HepG2 (cell line): ENCODE results near the gene CDKN2C. TPM values are rescaled to one million over a fixed set of nuclear protein-coding genes. Genes with fewer than 3 reads are reported as not detected.

ENCODE experiments used
- ATAC-seq: fragments of 200-7000 bp; cut with Tn5 transposase; 3 replicates; pipeline ENCODE4 v1.9.1; 2020; ENCODE audit warnings: mild to moderate bottlenecking, moderate library complexity
- BruUV-seq: library from RNA; stranded (reverse); fragments of 400-500 nt; replicated peaks from 2 replicates; lab custom pipeline; 2021; lab: Mats Ljungman, UMichigan
- CTCF ChIA-PET: fragments of 300-600 bp; formaldehyde crosslinking; extraction: SDS; loops from one replicate; lab custom pipeline; 2021; ENCODE audit warnings: low total read pairs, inconsistent platforms, low intra/inter-chr PET ratio; lab: Yijun Ruan, JAX
- POLR2A ChIA-PET: fragments of 350-600 bp; sonication (Branson Sonifier 250); formaldehyde crosslinking; loops from one replicate; lab custom pipeline; 2020; ENCODE audit warnings: antibody characterized with exemption, inconsistent platforms; lab: Yijun Ruan, JAX
- DNase-seq: peaks from one replicate; pipeline ENCODE4 v3.0.0-alpha.2; 2015; ENCODE audit warnings: low spot score
- FAIRE-seq: peaks from 3 replicates; lab custom pipeline; 2011; peaks lifted over from hg19 to GRCh38; lab: Jason Lieb, UNC
- H2AFZ ChIP-seq: one replicate; pipeline ENCODE4 v1.6.1; 2011; ENCODE audit warnings: low read length, inconsistent platforms
- H3K27ac ChIP-seq: fragments of 300-600 bp; 3 replicates; pipeline ENCODE4 v1.8.0; 2011; ENCODE audit warnings: mixed run types, mild to moderate bottlenecking, mixed read lengths, low read length, inconsistent platforms; ENCODE audit not compliant: insufficient read depth; ENCODE audit errors: extremely low read length
- H3K27me3 ChIP-seq, 2 experiments: fragments of 200-600 bp in 1 of 2; 2 replicates in 1 of 2; 3 replicates in 1 of 2; pipeline versions ENCODE4 v1.6.0 to v1.8.0; 2011; ENCODE audit warnings: low read length in 2 of 2, mild to moderate bottlenecking in 2 of 2, moderate library complexity in 2 of 2, inconsistent platforms in 1 of 2; ENCODE audit not compliant: insufficient read depth in 2 of 2, control insufficient read depth in 1 of 2
- H3K36me3 ChIP-seq, 2 experiments: fragments of 200-600 bp in 1 of 2; replicated peaks in 1 of 2; 2 replicates in 1 of 2; 3 replicates in 1 of 2; pipeline versions ENCODE4 v1.5.1 to v1.8.0; 2011; ENCODE audit warnings: low read length in 2 of 2, inconsistent platforms in 1 of 2; ENCODE audit not compliant: insufficient read depth in 2 of 2, control insufficient read depth in 1 of 2
- H3K4me1 ChIP-seq: 2 replicates; pipeline ENCODE4 v1.5.1; 2012; ENCODE audit warnings: low read length, inconsistent platforms; ENCODE audit not compliant: insufficient read depth
- H3K4me2 ChIP-seq: 2 replicates; pipeline ENCODE4 v1.6.0; 2011; ENCODE audit warnings: low read depth, low read length, inconsistent platforms
- H3K4me3 ChIP-seq, 3 experiments: fragments of 200-600 bp in 1 of 3; sonication (generic), shearing (Covaris generic) in 1 of 3; replicated peaks in 1 of 3; 2 replicates each; pipeline ENCODE4 v1.5.1; 2011 to 2016; ENCODE audit warnings: low read length in 3 of 3, inconsistent platforms in 2 of 3, low read depth in 2 of 3, mild to moderate bottlenecking in 2 of 3, control low read depth in 1 of 3, mixed read lengths in 1 of 3; ENCODE audit not compliant: insufficient read depth in 1 of 3
- H3K79me2 ChIP-seq: one replicate; pipeline ENCODE4 v1.6.1; 2011; ENCODE audit warnings: low read length, inconsistent platforms; ENCODE audit not compliant: insufficient read depth
- H3K9ac ChIP-seq: 2 replicates; pipeline ENCODE4 v1.6.0; 2011; ENCODE audit warnings: mild to moderate bottlenecking, low read depth, low read length, inconsistent platforms; ENCODE audit not compliant: insufficient read depth
- H3K9me3 ChIP-seq: 2 replicates; pipeline ENCODE4 v1.5.1; 2012; ENCODE audit warnings: mild to moderate bottlenecking, low read length
- H4K20me1 ChIP-seq: 2 replicates; pipeline ENCODE4 v1.6.0; 2011; ENCODE audit warnings: inconsistent platforms, mild to moderate bottlenecking, low read length, moderate library complexity; ENCODE audit not compliant: insufficient read depth
- HMGA1 ChIP-seq: sonication (generic); formaldehyde crosslinking; conservative IDR thresholded peaks from 2 replicates; pipeline ENCODE4 v1.4.0; 2020; ENCODE audit warnings: missing genetic modification reagents
- KDM3A ChIP-seq: IDR thresholded peaks from 2 replicates; pipeline ENCODE4 v1.6.1; 2018; ENCODE audit warnings: low read depth, missing compliant biosample characterization
- MLXIP ChIP-seq: sonication (generic); formaldehyde crosslinking; IDR thresholded peaks from 2 replicates; pipeline ENCODE4 v1.9.0; 2021; ENCODE audit warnings: missing genetic modification reagents, borderline replicate concordance
- NFAT5 ChIP-seq: sonication (generic); formaldehyde crosslinking; IDR thresholded peaks from 2 replicates; pipeline ENCODE4 v1.4.0; 2020; ENCODE audit warnings: missing genetic modification reagents
- POGZ ChIP-seq: sonication (generic); formaldehyde crosslinking; IDR thresholded peaks from 2 replicates; pipeline ENCODE4 v1.4.0; 2020; ENCODE audit warnings: mild to moderate bottlenecking, missing genetic modification reagents
- SALL2 ChIP-seq: sonication (generic); formaldehyde crosslinking; IDR thresholded peaks from 2 replicates; pipeline ENCODE4 v1.8.1; 2023; ENCODE audit warnings: mild to moderate bottlenecking, missing genetic modification reagents, inconsistent platforms
- ZBTB14 ChIP-seq: sonication (generic); formaldehyde crosslinking; IDR thresholded peaks from 2 replicates; pipeline ENCODE4 v1.4.0; 2020; ENCODE audit warnings: missing genetic modification reagents
- ZFP41 ChIP-seq: sonication (generic); formaldehyde crosslinking; IDR thresholded peaks from 2 replicates; pipeline ENCODE4 v1.4.0; 2020; ENCODE audit warnings: mild to moderate bottlenecking, missing genetic modification reagents, borderline replicate concordance
- ZNF276 ChIP-seq: sonication (generic); formaldehyde crosslinking; IDR thresholded peaks from 2 replicates; pipeline ENCODE4 v1.4.0; 2020; ENCODE audit warnings: mild to moderate bottlenecking, low read depth, missing genetic modification reagents
- ZNF598 ChIP-seq: sonication (generic); formaldehyde crosslinking; IDR thresholded peaks from 2 replicates; pipeline ENCODE4 v1.5.1; 2020; ENCODE audit warnings: mild to moderate bottlenecking, missing genetic modification reagents, borderline replicate concordance
- ZNF770 ChIP-seq: sonication (generic); formaldehyde crosslinking; IDR thresholded peaks from 2 replicates; pipeline ENCODE4 v1.5.0; 2020; ENCODE audit warnings: mild to moderate bottlenecking, missing genetic modification reagents
- WGBS: methylation state at CpG from one replicate; pipeline ENCODE4 v1.1.6; 2017; ENCODE audit warnings: low lambda C conversion rate; 5-methylcytosine and 5-hydroxymethylcytosine counted together
- in situ Hi-C: cut with HindIII; loops from 2 replicates; pipeline ENCODE4 v1.10.0; 2017; ENCODE audit warnings: low pct_unique_long_range_greater_than_20kb; ENCODE audit not compliant: extremely low pct_ligation_motif_present
- intact Hi-C: fragments of 100-400 bp; cut with micrococcal nuclease; formaldehyde crosslinking; loops from one replicate; pipeline ENCODE4 v1.10.0; 2022; ENCODE audit not compliant: unreplicated experiment
- polyA plus RNA-seq, 8 experiments: library from polyadenylated mRNA; depleted of rRNA in 3 of 8; stranded (reverse) in 7 of 8; unstranded in 1 of 8; fragments of >200 nt; fragmentation: Illumina TruSeq in 4 of 8; extraction: Trizol in 4 of 8; gene quantifications; 2 replicates each; pipeline versions ENCODE4 v1.2.1 to v1.2.3, GENCODE V29; 2011 to 2016; ENCODE audit warnings: low read depth in 4 of 8, missing spikeins in 1 of 8, mixed read lengths in 1 of 8; ENCODE audit not compliant: insufficient read depth in 1 of 8
- total RNA-seq, 5 experiments: library from RNA; depleted of rRNA; stranded (reverse); fragments of >200 nt; fragmentation: Illumina TruSeq; extraction: Trizol; gene quantifications; 2 replicates each; pipeline ENCODE4 v1.2.3, GENCODE V29; 2016; ENCODE audit warnings: low read depth in 1 of 5

Gene CDKN2C
- total and polyA plus RNA-seq, 2 of the 13 experiments (the other 11 are each of a cell fraction or from before 2014, with no cell fraction given) = 7.8 to 13.7 TPM

- no peak overlapping the region for H3K9ac ChIP-seq
- CTCF ChIA-PET = no interaction called here
- no peak overlapping the region for H3K4me2 ChIP-seq
- in situ Hi-C loops (no loop called here), intact Hi-C loops (no loop called here)
- FAIRE-seq (no peak), DNase-seq (no peak), ATAC-seq (no peak)
- no peaks in the 10 kb centered on the region for H3K36me3 ChIP-seq
- no peaks in the 10 kb centered on the region for H3K79me2 ChIP-seq
- BruUV-seq = no TSS peak
- H3K27ac ChIP-seq = no peak overlapping the region
- 96% methylated on average over 4 of the region's 4 CpGs for WGBS
- no peaks in the 10 kb centered on the region for H3K27me3 ChIP-seq
- no peak overlapping the region for H2AFZ ChIP-seq
- no peak overlapping the region for H3K4me3 ChIP-seq
- 0 out of 2 replicates have a peak, but pooled peaks cover 5% of the 10 kb centered on the region for H3K4me1 ChIP-seq
- POLR2A ChIA-PET = no interaction called here
- no peaks in the 10 kb centered on the region for H3K9me3 ChIP-seq
- H4K20me1 ChIP-seq = no peaks in the 10 kb centered on the region
- TF ChIP-seq ZFP41 (no peak), ZNF598 (no peak), NFAT5 (CRISPR knock-in tag) (no peak), HMGA1 (CRISPR knock-in tag) (no peak), MLXIP (no peak), ZNF770 (no peak), SALL2 (CRISPR knock-in tag) (no peak), ZNF276 (CRISPR knock-in tag) (no peak), KDM3A (CRISPR knock-in tag) (no peak), POGZ (CRISPR knock-in tag) (no peak), ZBTB14 (CRISPR knock-in tag) (no peak)
Observed at GRCh38 chr1:50986653-50987052, 16.6 kb downstream of the CDKN2C start.
